Ovary (tissue), 9 donors: Measurements from ENCODE around the gene BMPR1A. TPM values are rescaled to one million over a fixed set of nuclear protein-coding genes. Genes with fewer than 3 reads are reported as not detected.
A peak's percentile ranks its signal among the peaks of the same experiment; 100 is the strongest.

Experiments used
- DNase-seq, 5 donors: peaks; one replicate each; pipeline ENCODE4 v3.0.0-alpha.2; 2019 to 2020
- H3K27ac ChIP-seq, 2 donors: fragments of 200-600 bp; one replicate each; pipeline versions ENCODE4 v1.5.1 to v1.8.0; 2019 to 2022
- H3K27me3 ChIP-seq: fragments of 200-600 bp; one replicate; pipeline ENCODE4 v1.8.0; 2022
- H3K36me3 ChIP-seq: fragments of 200-600 bp; sonication (generic); one replicate; pipeline ENCODE4 v1.5.1; 2019
- H3K4me1 ChIP-seq: one replicate; pipeline ENCODE4 v1.8.1; 2013; ENCODE audit warnings: mild to moderate bottlenecking, moderate library complexity; ENCODE audit not compliant: insufficient read depth
- H3K4me3 ChIP-seq: fragments of 200-600 bp; sonication (generic); one replicate; pipeline ENCODE4 v1.5.1; 2017
- H3K9me3 ChIP-seq, 2 donors: fragments of 200-600 bp in 1 of 2; sonication (generic) in 1 of 2; one replicate each; pipeline versions ENCODE4 v1.5.1 to v1.8.1; 2013 to 2019; ENCODE audit warnings: mild to moderate bottlenecking in 1 of 2, moderate library complexity in 1 of 2
- EP300 ChIP-seq: sonication (generic); formaldehyde crosslinking; IDR thresholded peaks from one replicate; pipeline ENCODE4 v1.6.1; 2017; ENCODE audit warnings: antibody characterized with exemption
- POLR2A ChIP-seq: fragments of 450-650 bp; IDR thresholded peaks from one replicate; pipeline ENCODE4 v1.6.1; 2017; ENCODE audit warnings: antibody characterized with exemption, mild to moderate bottlenecking, moderate library complexity
- WGBS, 3 donors: extraction: QIAGEN DNeasy Blood & Tissue Kit in 1 of 3; methylation state at CpG; one replicate each; pipeline versions ENCODE4 v1.1.5 to v1.1.7; 2013 to 2017; 5-methylcytosine and 5-hydroxymethylcytosine counted together
- intact Hi-C, 4 donors: fragments of 100-400 bp; cut with DNase I; formaldehyde crosslinking; loops; one replicate each; pipeline versions ENCODE4 v1.11.0 to v1.15.1; 2022 to 2023
- polyA plus RNA-seq, 2 donors: library from polyadenylated mRNA; stranded (reverse); fragments of 200-250 nt in 1 of 2; fragments of 350-450 nt in 1 of 2; fragmentation: Illumina TruSeq in 1 of 2; extraction: RNeasy Lipid Tissue Mini Kit (QIAGEN cat#74804) in 1 of 2; gene quantifications; one replicate each; pipeline ENCODE4 v1.2.3, GENCODE V29; 2013 to 2014
- total RNA-seq, 7 donors: library from RNA; depleted of rRNA in 2 of 7; stranded (reverse); fragments of >200 nt in 2 of 7; fragmentation: NEBNext Ultra II Directional in 3 of 7; extraction: Animal tissue kit (Norgen Biotek cat#: 25700) in 3 of 7; gene quantifications; one replicate each; pipeline versions ENCODE4 v1.1.0 to v1.2.4, GENCODE V29; 2016 to 2023
- TF ChIP-seq, protein P1 (sequence below), 3 donors: fragments of 450-650 bp in 2 of 3; fragments of 200-600 bp in 1 of 3; IDR thresholded peaks; one replicate each; pipeline versions ENCODE4 v1.5.1 to v1.8.0; 2016 to 2022; ENCODE audit warnings: antibody characterized with exemption in 3 of 3, mild to moderate bottlenecking in 1 of 3
- donor health status: DM: no; HTN: no; CAD: no; lungs with moderate emphysema.
- donor health status: DM: no; HTN: no; CAD: no.
- donor health status: Bipolar disorder and iron deficiency.
- donor health status: DM: yes; HTN: yes; CAD: no.
- donor health status: DM: no; HTN: no; CAD: no.
- donor health status: DM: yes; HTN: yes; CAD: no.

Gene BMPR1A
- total and polyA plus RNA-seq, 9 donors: 19.0 to 77.9 (median 55.8) TPM

DNA sequence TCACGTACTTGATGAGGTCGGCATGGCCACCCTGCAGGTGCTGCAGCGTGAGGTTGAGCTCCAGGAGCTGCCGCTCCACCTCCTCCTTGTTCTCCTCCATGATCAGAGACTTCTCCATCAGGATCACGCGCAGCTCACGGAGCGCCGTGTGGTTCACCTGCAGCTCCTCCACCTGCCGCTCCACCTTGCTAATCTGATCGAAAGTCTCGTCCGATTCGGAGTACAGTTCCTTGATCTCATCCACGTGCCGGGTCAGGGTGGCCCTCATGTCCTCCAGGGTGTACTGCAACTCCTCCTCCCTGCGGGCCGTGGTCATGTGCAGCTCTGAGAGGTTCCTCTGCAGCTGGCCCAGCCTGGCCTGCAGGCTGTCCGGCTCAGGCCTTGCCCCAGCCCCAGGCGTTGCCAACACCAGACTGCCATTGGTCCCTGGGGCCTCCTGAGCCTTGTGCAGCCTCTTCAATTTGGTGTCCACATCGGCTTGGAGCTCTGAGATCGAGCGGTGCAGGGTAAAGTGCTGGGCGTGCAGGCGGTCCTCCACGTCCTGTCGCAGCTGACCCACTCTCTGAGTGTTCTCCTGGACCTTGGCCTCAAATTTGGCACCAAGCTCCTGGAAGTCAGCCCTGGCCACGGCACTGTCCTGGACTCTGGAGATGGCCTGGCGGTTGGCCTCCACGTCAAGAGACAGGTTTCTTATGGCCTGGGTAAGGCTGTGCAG is 187.1 kb downstream of the BMPR1A start:
- Histone ChIP-seq H3K4me3 (no peak overlapping the region), H3K4me1 (peaks cover 12% of the 10 kb centered on the region), H3K27ac (no peak overlapping the region), H3K27me3 (no peaks in the 10 kb centered on the region), H3K36me3 (no peaks in the 10 kb centered on the region), H3K9me3 (no peaks in the 10 kb centered on the region)
- intact Hi-C loops: no loop called here
- DNase-seq: no peak
- 93 to 95% (median 94%) methylated on average over 30 of the region's 30 CpGs for WGBS, 3 donors
- TF ChIP-seq EP300 (no peak), POLR2A (no peak)
- TF ChIP-seq, protein P1, sequence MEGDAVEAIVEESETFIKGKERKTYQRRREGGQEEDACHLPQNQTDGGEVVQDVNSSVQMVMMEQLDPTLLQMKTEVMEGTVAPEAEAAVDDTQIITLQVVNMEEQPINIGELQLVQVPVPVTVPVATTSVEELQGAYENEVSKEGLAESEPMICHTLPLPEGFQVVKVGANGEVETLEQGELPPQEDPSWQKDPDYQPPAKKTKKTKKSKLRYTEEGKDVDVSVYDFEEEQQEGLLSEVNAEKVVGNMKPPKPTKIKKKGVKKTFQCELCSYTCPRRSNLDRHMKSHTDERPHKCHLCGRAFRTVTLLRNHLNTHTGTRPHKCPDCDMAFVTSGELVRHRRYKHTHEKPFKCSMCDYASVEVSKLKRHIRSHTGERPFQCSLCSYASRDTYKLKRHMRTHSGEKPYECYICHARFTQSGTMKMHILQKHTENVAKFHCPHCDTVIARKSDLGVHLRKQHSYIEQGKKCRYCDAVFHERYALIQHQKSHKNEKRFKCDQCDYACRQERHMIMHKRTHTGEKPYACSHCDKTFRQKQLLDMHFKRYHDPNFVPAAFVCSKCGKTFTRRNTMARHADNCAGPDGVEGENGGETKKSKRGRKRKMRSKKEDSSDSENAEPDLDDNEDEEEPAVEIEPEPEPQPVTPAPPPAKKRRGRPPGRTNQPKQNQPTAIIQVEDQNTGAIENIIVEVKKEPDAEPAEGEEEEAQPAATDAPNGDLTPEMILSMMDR (IDR thresholded peaks at IDR 0.05): no peak

DNA sequence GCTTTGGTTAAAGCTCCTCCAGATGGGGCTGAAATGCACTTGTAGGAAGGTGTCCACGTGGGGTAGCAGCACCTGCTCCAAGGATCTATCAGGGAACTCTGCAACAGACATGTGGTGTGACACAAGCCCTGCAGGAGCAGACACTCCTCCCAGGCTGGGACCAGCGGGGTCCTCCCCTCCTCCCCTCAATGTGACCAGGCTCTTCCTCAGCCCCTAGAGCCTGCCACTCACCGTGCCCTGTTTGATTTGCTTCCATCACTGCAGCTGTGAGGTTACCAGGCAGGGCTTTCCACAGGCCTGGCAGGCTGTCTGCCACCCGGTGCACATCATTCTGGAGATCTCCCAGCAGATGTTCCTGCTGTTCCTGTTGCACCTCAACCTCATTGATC is 187.6 kb downstream of the BMPR1A start:
- WGBS, 3 donors: 87 to 99% (median 93%) methylated on average over 4 of the region's 4 CpGs
- H3K36me3 ChIP-seq: no peaks in the 10 kb centered on the region
- H3K4me3 ChIP-seq: no peak overlapping the region
- H3K9me3 ChIP-seq: no peaks in the 10 kb centered on the region
- peaks cover 12% of the 10 kb centered on the region for H3K4me1 ChIP-seq
- no peak overlapping the region for H3K27ac ChIP-seq
- TF ChIP-seq, protein P1 (IDR thresholded peaks at IDR 0.05): no peak
- TF ChIP-seq EP300 (no peak), POLR2A (no peak)
- intact Hi-C loops: no loop called here
- DNase-seq: peak in 1 of 5 donors; percentile 19
- no peaks in the 10 kb centered on the region for H3K27me3 ChIP-seq

DNA sequence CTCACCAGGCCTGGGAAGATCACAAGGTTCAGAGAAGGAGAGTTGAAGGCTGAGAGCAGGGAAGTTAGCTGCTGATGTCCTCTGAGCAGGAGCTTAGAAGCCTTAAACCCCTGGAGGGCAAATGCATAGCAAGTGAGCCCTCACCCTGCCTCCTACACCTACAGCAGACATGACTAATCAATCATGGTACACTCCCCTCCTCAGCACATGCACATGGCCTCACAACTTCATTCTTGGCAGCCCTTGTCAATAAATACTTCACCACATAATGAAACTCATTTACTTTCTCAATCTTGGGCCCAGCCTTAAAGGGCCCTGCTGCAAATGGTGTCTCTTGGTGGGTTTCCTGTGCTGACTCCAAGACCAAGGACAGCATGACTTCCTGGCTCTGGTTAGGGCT is 188.1 kb downstream of the BMPR1A start:
- no peak for DNase-seq
- no peaks in the 10 kb centered on the region for H3K9me3 ChIP-seq
- H3K36me3 ChIP-seq: no peaks in the 10 kb centered on the region
- H3K4me3 ChIP-seq: no peak overlapping the region
- H3K27ac ChIP-seq: no peak overlapping the region
- TF ChIP-seq, protein P1 (IDR thresholded peaks at IDR 0.05): no peak
- no peak for TF ChIP-seq EP300
- no peak for TF ChIP-seq POLR2A
- H3K27me3 ChIP-seq: no peaks in the 10 kb centered on the region
- intact Hi-C loops: no loop called here
- H3K4me1 ChIP-seq: peaks cover 12% of the 10 kb centered on the region

DNA sequence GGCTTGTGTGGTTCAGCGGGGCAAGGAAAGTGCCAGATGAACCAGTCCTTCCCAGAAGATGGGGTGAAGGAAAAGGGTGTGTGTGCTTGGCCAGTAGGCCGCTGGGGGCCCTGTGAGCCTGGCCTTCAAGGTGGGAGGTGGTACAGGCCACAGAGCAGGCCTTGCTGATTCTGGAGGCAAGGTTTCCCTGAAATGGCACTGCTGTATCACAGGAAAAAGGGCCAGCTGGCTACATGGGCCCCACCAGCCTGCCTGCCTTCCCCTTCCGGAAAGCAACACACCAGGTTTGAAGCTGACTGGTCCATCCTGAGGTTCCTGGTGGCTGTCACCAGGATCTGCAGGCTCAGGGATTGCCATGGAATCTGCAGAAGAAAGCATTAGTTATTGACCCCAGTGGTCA is 188.5 kb downstream of the BMPR1A start:
- Histone ChIP-seq H3K36me3 (no peaks in the 10 kb centered on the region), H3K4me1 (peaks cover 12% of the 10 kb centered on the region), H3K4me3 (no peak overlapping the region), H3K27me3 (no peaks in the 10 kb centered on the region), H3K9me3 (no peaks in the 10 kb centered on the region), H3K27ac (no peak overlapping the region)
- intact Hi-C loops: no loop called here
- WGBS, 3 donors: 93 to 98% (median 94%) methylated on average over 3 of the region's 3 CpGs
- TF ChIP-seq EP300 (no peak), POLR2A (no peak)
- TF ChIP-seq, protein P1 (IDR thresholded peaks at IDR 0.05): no peak
- DNase-seq: no peak
